Muscle layer of colon (tissue), 2 donors: ENCODE measurements around the gene ACAN.

Source experiments
- H3K27ac ChIP-seq: one replicate; pipeline ENCODE4 v1.7.0; 2013; ENCODE audit warnings: low read depth, mild to moderate bottlenecking, low read length, moderate library complexity
- H3K27me3 ChIP-seq, 2 donors: one replicate each; pipeline ENCODE4 v1.7.0; 2013; ENCODE audit warnings: low read length in 2 of 2, mild to moderate bottlenecking in 2 of 2; ENCODE audit not compliant: insufficient read depth in 2 of 2, control insufficient read depth in 1 of 2
- H3K36me3 ChIP-seq: one replicate; pipeline ENCODE4 v1.7.0; 2013; ENCODE audit warnings: mild to moderate bottlenecking, low read length; ENCODE audit not compliant: insufficient read depth
- H3K4me1 ChIP-seq: one replicate; pipeline ENCODE4 v1.7.0; 2013; ENCODE audit warnings: mild to moderate bottlenecking, low read length; ENCODE audit not compliant: insufficient read depth
- H3K4me3 ChIP-seq, 2 donors: one replicate each; pipeline ENCODE4 v1.7.0; 2013; ENCODE audit warnings: low read length in 2 of 2, low read depth in 1 of 2, mild to moderate bottlenecking in 1 of 2, moderate library complexity in 1 of 2
- H3K9ac ChIP-seq: one replicate; pipeline ENCODE4 v1.7.0; 2013; ENCODE audit warnings: low read length
- H3K9me3 ChIP-seq: one replicate; pipeline ENCODE4 v1.7.0; 2013; ENCODE audit warnings: mild to moderate bottlenecking, low read length
- donor health status: abdominal sarcoma.
- donor health status: Adenocarcinoma of cecum.

ACAN gene

GRCh38 chr15:88905576-88905975 is 102.3 kb downstream of the ACAN start:
- peaks cover 19% of the 10 kb centered on the region for H3K36me3 ChIP-seq
- H3K9ac ChIP-seq, result no peak overlapping the region
- no peak overlapping the region for H3K27ac ChIP-seq
- H3K27me3 ChIP-seq, result no peaks in the 10 kb centered on the region
- H3K4me1 ChIP-seq, result peaks cover 23% of the 10 kb centered on the region
- no peaks in the 10 kb centered on the region for H3K9me3 ChIP-seq
- no peak overlapping the region for H3K4me3 ChIP-seq

GRCh38 chr15:88906130-88906529 is 102.9 kb downstream of the ACAN start:
- Histone ChIP-seq H3K9me3 (no peaks in the 10 kb centered on the region), H3K4me1 (peaks cover 23% of the 10 kb centered on the region), H3K9ac (no peak overlapping the region), H3K27ac (no peak overlapping the region), H3K36me3 (peaks cover 19% of the 10 kb centered on the region), H3K27me3 (no peaks in the 10 kb centered on the region), H3K4me3 (no peak overlapping the region)

DNA sequence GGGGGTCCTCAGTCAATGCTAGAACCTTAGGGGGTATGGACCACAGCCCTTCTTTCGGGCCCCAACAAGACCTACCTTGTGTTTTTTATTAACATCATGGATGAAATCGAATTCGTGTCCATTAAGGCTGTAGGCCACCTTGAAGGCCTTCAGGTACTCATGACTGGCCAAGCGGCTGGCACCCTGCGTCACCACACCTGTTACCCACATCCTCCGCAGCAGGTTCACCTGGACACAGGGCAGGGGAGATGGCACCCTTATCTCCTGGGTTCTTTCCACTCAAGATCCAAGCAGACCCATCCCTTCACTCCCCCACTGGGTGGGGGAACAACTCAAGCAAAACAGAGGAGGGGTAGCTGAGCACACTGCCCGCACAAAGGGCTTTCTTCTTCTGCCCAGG is 103.3 kb downstream of the ACAN start:
- Histone ChIP-seq H3K9ac (no peak overlapping the region), H3K9me3 (no peaks in the 10 kb centered on the region), H3K36me3 (peaks cover 19% of the 10 kb centered on the region), H3K4me1 (peaks cover 23% of the 10 kb centered on the region), H3K4me3 (no peak overlapping the region), H3K27me3 (no peaks in the 10 kb centered on the region), H3K27ac (no peak overlapping the region)

- Histone ChIP-seq H3K36me3 (peaks cover 19% of the 10 kb centered on the region), H3K4me3 (no peak overlapping the region), H3K27me3 (no peaks in the 10 kb centered on the region), H3K27ac (no peak overlapping the region), H3K9me3 (no peaks in the 10 kb centered on the region), H3K9ac (no peak overlapping the region), H3K4me1 (peaks cover 23% of the 10 kb centered on the region)
These were observed 103.9 kb downstream of the ACAN start for GRCh38 chr15:88907111-88907510.

DNA sequence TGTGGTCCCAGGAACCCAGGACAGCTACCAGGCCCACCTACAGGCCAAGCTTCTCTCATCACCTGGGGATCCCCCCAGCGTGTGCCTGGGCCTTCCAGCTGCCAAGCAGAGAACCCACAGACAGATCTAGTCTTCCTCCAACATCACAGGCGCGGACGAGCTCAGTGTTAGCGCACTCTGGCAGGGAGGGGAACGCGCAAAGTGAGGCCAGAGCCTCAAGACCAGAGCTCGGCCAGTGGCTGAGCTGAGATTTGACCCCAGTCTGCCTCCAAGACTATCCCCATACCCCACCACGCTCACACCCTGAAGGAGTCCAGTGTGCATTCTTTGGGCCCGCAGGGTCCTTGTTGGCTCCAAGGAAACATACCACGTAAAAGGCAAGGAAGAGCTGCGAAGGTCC is 104.9 kb downstream of the ACAN start:
- Histone ChIP-seq H3K4me1 (peaks cover 23% of the 10 kb centered on the region), H3K9ac (no peak overlapping the region), H3K27ac (no peak overlapping the region), H3K9me3 (no peaks in the 10 kb centered on the region), H3K36me3 (peaks cover 10% of the 10 kb centered on the region), H3K27me3 (no peaks in the 10 kb centered on the region), H3K4me3 (no peak overlapping the region)

DNA sequence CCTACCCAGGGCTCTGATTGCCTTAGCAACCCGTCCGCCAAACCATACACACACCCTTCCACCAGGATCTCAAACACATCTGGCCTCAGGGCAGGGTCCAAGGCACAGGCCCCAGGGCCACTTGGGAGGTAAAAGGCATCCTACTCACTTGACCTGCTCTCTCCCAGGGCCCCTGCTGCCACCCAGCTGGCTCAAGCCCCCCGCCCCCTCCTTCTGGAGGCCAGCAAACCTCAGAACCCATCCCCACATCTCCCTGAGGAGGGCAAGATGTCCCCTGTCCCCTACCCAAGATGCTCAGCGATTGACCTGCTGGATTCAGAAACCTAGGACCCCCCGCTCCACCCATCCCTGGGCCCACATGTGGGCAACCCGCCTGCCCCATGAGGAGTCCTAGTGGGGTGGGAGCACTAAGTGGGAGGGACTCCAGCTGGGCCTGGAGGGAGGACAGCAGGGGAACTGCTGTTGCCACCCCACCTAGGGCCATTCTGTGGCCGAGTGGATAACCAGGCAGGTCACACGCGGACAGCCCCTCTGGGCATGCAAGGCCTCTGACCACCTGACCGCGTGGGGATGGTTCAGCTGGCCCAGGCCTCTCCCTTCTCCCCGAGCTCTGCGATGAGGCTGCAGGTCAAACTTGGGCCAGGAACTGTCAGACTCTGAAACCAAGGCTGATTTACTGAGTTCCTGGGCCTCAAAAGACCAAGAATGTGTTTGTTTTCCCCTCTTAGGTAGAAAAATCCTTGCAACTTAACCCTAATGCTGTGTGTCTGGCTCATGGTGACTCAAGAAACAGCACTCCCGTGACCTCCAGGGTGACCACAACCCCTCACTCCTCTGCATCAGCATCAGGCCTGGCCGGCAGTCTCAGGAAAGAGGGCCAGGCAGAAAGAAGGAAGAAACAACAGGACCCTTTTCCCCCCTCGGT is 105.7 kb downstream of the ACAN start:
- Histone ChIP-seq H3K27ac (no peak overlapping the region), H3K36me3 (peaks cover 9% of the 10 kb centered on the region)

GRCh38 chr15:88909956-88910831 is 107.0 kb downstream of the ACAN start:
- Histone ChIP-seq H3K27me3 (no peaks in the 10 kb centered on the region), H3K4me1 (peaks cover 13% of the 10 kb centered on the region), H3K4me3 (no peak overlapping the region), H3K36me3 (peaks cover 9% of the 10 kb centered on the region), H3K27ac (no peak overlapping the region), H3K9me3 (no peaks in the 10 kb centered on the region), H3K9ac (no peak overlapping the region)

More for the DNA sequence above, 105.7 kb downstream of the ACAN start:
- Histone ChIP-seq H3K4me3 (no peak overlapping the region), H3K9me3 (no peaks in the 10 kb centered on the region), H3K27me3 (no peaks in the 10 kb centered on the region), H3K9ac (no peak overlapping the region), H3K4me1 (peaks cover 23% of the 10 kb centered on the region)

DNA sequence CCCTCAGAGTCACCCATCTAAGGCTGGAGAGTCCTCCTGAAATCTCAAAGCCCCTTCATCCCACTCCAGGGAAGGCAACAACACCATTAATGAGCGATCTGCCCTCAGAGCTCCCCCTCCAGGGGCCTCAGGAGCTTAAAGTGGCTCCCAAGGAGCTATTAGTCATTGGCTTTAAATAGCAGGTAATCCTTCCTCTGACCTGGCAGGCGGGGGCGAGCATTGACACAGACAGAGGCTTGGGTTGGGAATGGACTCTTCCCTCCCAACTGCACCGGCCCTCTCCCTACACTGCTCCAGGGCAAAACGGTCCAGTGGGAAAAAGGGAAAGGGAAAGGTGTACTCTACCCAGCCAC is 108.5 kb downstream of the ACAN start:
- peaks cover 10% of the 10 kb centered on the region for H3K4me1 ChIP-seq
- H3K27ac ChIP-seq, result no peak overlapping the region
- no peak overlapping the region for H3K9ac ChIP-seq

GRCh38 chr15:88912500-88912921 is 109.3 kb downstream of the ACAN start:
- H3K9ac ChIP-seq, result peak overlapping the region; percentile 18

More for the DNA sequence above, 108.5 kb downstream of the ACAN start:
- H3K9me3 ChIP-seq, result no peaks in the 10 kb centered on the region
- peak overlapping the region in 1 of 2 donors; percentile 59 for H3K4me3 ChIP-seq
- no peaks in the 10 kb centered on the region for H3K36me3 ChIP-seq
- no peaks in the 10 kb centered on the region for H3K27me3 ChIP-seq

DNA sequence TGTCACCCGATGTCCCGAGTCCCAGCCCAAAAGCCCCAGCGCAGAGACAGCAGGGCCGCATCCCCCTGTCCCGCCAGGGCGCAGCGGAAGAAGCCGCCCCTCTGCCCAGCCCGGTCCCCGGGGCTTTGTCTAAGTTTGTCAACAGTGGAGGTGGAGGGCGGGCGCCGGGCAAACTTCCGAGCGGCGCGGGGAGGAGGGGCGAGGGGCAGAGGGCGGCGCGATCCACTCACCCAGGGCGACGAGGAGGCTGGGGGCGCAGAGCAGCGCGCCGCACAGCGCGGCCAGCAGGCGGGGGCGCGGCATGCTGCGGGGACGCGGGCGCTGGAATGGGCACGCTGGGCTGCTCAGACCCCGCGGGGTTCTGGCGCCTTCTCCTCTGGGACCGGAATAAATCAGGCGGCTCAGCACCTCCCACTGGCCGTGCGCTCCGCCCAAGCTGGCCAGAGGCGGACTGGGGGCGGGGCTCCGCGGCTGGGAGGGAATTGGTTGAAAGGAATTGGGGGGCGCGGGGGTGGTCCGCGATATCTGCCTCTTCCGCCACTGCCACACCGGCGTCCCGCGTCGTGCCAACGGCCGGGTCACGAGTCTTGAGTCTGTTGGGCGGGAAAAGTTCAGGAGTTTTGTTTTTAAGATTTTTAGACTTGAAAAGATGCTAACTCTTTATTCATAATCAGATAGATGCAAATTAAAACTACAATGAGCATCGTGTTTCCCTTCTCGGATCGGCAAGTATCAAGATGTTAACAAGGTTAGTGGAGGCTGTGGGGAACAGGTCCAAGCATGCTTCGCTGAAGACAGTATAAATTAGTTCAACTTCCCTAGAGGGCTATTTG is 110.0 kb downstream of the ACAN start, which contains the start of gene MFGE8:
TSS of gene MFGE8 (minus strand) at position 363 of the 833 bp plus-strand sequence. CDS start at position 303, 60 bp downstream.
- no peaks in the 10 kb centered on the region for H3K9me3 ChIP-seq
- peak within 1 kb of the TSS; percentile 59 to 94 for H3K4me3 ChIP-seq
- no peaks in the 10 kb centered on the region for H3K36me3 ChIP-seq
- peaks cover 10% of the 10 kb centered on the region for H3K4me1 ChIP-seq
- H3K27ac ChIP-seq, result peak within 1 kb of the TSS; percentile 58
- H3K9ac ChIP-seq, result peak within 1 kb of the TSS; percentile 18
- no peaks in the 10 kb centered on the region for H3K27me3 ChIP-seq

More at GRCh38 chr15:88912500-88912921, 109.3 kb downstream of the ACAN start:
- Histone ChIP-seq H3K27ac (peak overlapping the region; percentile 58), H3K27me3 (no peaks in the 10 kb centered on the region), H3K36me3 (no peaks in the 10 kb centered on the region), H3K4me3 (peak overlapping the region; percentile 59 to 94), H3K9me3 (no peaks in the 10 kb centered on the region), H3K4me1 (peaks cover 10% of the 10 kb centered on the region)

DNA sequence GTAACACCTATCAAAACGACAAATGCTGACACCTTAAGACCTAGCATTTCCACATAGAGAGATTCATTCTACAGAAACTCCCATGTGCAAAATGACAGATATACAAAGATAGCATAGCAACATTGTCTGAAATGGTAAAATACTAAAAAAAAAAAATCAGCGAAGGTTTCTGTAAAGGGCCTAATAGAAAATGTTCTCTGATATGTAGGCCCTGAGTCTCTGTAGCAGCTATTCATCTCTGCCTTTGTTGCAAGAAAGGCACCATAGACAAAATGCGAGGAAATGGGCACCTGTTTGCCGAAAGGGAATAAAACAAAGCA is 110.6 kb downstream of the ACAN start:
- no peak overlapping the region for H3K9ac ChIP-seq
- H3K9me3 ChIP-seq, result no peaks in the 10 kb centered on the region
- peaks cover 10% of the 10 kb centered on the region for H3K4me1 ChIP-seq
- H3K36me3 ChIP-seq, result no peaks in the 10 kb centered on the region
- no peaks in the 10 kb centered on the region for H3K27me3 ChIP-seq
- no peak overlapping the region for H3K27ac ChIP-seq
- peak overlapping the region in 1 of 2 donors; percentile 59 for H3K4me3 ChIP-seq
